Heart left ventricle (tissue), 16 donors: Measurements from ENCODE around the gene MAGI2. TPM values are rescaled to one million over a fixed set of nuclear protein-coding genes. Genes with fewer than 3 reads are reported as not detected.

Experiments
- ATAC-seq, 4 donors: fragments of 200-7000 bp; cut with Tn5 transposase; one replicate each; pipeline ENCODE4 v1.9.1; 2020 to 2022; ENCODE audit warnings: moderate library complexity in 4 of 4, mild to moderate bottlenecking in 3 of 4, moderate number of reproducible peaks in 1 of 4
- DNase-seq, 5 donors: peaks; one replicate each; pipeline ENCODE4 v3.0.0-alpha.2; 2020
- H3K27ac ChIP-seq, 12 donors: fragments of 200-600 bp; sonication (generic) in 4 of 12; one replicate each; pipeline versions ENCODE4 v1.5.0 to v1.8.0; 2016 to 2022; ENCODE audit warnings: mild to moderate bottlenecking in 2 of 12
- H3K27me3 ChIP-seq, 9 donors: fragments of 200-600 bp; sonication (generic) in 2 of 9; one replicate each; pipeline versions ENCODE4 v1.5.1 to v1.8.0; 2016 to 2022; ENCODE audit warnings: mild to moderate bottlenecking in 3 of 9
- H3K36me3 ChIP-seq, 9 donors: fragments of 200-600 bp; sonication (generic) in 2 of 9; one replicate each; pipeline versions ENCODE4 v1.5.0 to v1.8.0; 2018 to 2022; ENCODE audit warnings: mild to moderate bottlenecking in 2 of 9
- H3K4me1 ChIP-seq, 12 donors: fragments of 200-600 bp; sonication (generic) in 4 of 12; one replicate each; pipeline versions ENCODE4 v1.5.0 to v1.8.0; 2016 to 2022; ENCODE audit warnings: mild to moderate bottlenecking in 3 of 12
- H3K4me3 ChIP-seq, 12 donors: fragments of 200-600 bp; sonication (generic) in 4 of 12; one replicate each; pipeline versions ENCODE4 v1.5.0 to v1.8.0; 2017 to 2022; ENCODE audit warnings: mild to moderate bottlenecking in 9 of 12, moderate library complexity in 4 of 12
- H3K9me3 ChIP-seq, 12 donors: fragments of 200-600 bp; sonication (generic) in 4 of 12; one replicate each; pipeline versions ENCODE4 v1.5.0 to v1.8.0; 2016 to 2022; ENCODE audit warnings: mild to moderate bottlenecking in 1 of 12
- POLR2A ChIP-seq, 2 donors: fragments of 450-650 bp; IDR thresholded peaks; one replicate each; pipeline ENCODE4 v1.6.1; 2017; ENCODE audit warnings: antibody characterized with exemption in 2 of 2, mild to moderate bottlenecking in 2 of 2, moderate library complexity in 2 of 2
- WGBS, 4 donors: extraction: QIAGEN DNeasy Blood & Tissue Kit in 2 of 4; methylation state at CpG; one replicate each; pipeline versions ENCODE4 v1.1.5 to v1.1.7; 2013 to 2018; 5-methylcytosine and 5-hydroxymethylcytosine counted together
- intact Hi-C, 10 donors: fragments of 100-400 bp; cut with DNase I; formaldehyde crosslinking; loops; one replicate each; pipeline versions ENCODE4 v1.11.1 to v1.14.2; 2022
- polyA plus RNA-seq, 2 donors: library from polyadenylated mRNA; stranded (reverse); fragments of 200-250 nt; gene quantifications; one replicate each; pipeline ENCODE4 v1.2.3, GENCODE V29; 2013
- total RNA-seq, 9 donors: library from RNA; depleted of rRNA in 2 of 9; stranded (reverse); fragments of >200 nt in 2 of 9; fragmentation: NEBNext Ultra II Directional in 3 of 9; extraction: Animal tissue kit (Norgen Biotek cat#: 25700) in 3 of 9; gene quantifications; one replicate each; pipeline versions ENCODE4 v1.1.0 to v1.2.4, GENCODE V29; 2016 to 2023
- TF ChIP-seq, protein P1 (sequence below), 12 donors: fragments of 200-600 bp; sonication (generic) in 4 of 12; IDR thresholded peaks; one replicate each; pipeline versions ENCODE4 v1.5.0 to v1.8.0; 2018 to 2022; ENCODE audit warnings: antibody characterized with exemption in 12 of 12, mild to moderate bottlenecking in 5 of 12
- donor health status: ischemic (EF 13 %, LVEDD 7.1; RV severe dilation, severe dysfunction).
- donor health status: healthy with polysubstance abuse.
- donor health status: DM: no; HTN: yes; CAD: no.
- donor health status: DM: no; HTN: no; CAD: no.
- donor health status: ischemic (EF 25% LVEDD 6.9; RV normal size, moderate dysfunction).
- donor health status: ischemic (EF 25% LVEDD 5.7; RV mildly dilated, moderate dysfunction).
- donor health status: healthy.
- donor health status: DM: yes; HTN: yes; CAD: no.
- donor health status: ischemic (EF 35%, LVEDD 5.7; RV mildly dilated, moderate dysfunction).
- donor health status: nonischemic (EF 11% LVEDD 7.7; RV severe dilation, severe dysfunction).
- donor health status: DM: yes; HTN: yes; CAD: no.
- donor health status: PGD.
- donor health status: ischemic (EF 29% LVEDD 5.4; RV normal size, mild dysfunction).
- donor health status: nonischemic (EF 23%, LVEDD 6.1; RV moderate dilation, normal function).

The MAGI2 gene
- total and polyA plus RNA-seq, 11 donors = 1.1 to 6.8 (median 3.8) TPM

DNA sequence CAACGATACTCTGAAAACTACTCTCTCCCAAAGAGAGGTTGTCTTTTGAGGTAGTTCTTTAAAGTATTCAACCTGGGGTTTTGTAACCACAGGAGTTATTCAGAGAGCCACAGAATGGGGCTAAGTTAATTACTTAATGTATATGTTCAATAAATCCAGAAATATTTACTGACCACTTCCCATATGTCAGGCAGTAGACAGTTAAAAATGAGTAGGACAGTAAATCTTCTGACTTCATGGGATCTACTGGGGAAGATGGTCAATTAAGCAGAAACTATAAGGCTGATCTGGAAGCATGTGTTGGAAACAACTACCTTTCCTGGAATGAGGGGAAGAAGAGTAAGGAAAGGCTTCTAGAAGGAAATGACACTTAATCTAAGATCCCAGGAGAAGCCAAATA lies 167.7 kb downstream of the MAGI2 start:
- Histone ChIP-seq H3K4me3 (no peak overlapping the region), H3K27me3 (no peaks in the 10 kb centered on the region), H3K27ac (no peak overlapping the region), H3K4me1 (peaks cover 0 to 5% (median 0%) of the 10 kb centered on the region in 12 donors), H3K36me3 (no peaks in the 10 kb centered on the region), H3K9me3 (no peaks in the 10 kb centered on the region)
- TF ChIP-seq POLR2A (IDR thresholded peaks at IDR 0.05) = no peak
- TF ChIP-seq, protein P1, sequence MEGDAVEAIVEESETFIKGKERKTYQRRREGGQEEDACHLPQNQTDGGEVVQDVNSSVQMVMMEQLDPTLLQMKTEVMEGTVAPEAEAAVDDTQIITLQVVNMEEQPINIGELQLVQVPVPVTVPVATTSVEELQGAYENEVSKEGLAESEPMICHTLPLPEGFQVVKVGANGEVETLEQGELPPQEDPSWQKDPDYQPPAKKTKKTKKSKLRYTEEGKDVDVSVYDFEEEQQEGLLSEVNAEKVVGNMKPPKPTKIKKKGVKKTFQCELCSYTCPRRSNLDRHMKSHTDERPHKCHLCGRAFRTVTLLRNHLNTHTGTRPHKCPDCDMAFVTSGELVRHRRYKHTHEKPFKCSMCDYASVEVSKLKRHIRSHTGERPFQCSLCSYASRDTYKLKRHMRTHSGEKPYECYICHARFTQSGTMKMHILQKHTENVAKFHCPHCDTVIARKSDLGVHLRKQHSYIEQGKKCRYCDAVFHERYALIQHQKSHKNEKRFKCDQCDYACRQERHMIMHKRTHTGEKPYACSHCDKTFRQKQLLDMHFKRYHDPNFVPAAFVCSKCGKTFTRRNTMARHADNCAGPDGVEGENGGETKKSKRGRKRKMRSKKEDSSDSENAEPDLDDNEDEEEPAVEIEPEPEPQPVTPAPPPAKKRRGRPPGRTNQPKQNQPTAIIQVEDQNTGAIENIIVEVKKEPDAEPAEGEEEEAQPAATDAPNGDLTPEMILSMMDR (IDR thresholded peaks at IDR 0.05) = no peak
- WGBS, 4 donors = 90 to 94% (median 92%) methylated on average over 1 of the region's 1 CpG
- ATAC-seq (no peak), DNase-seq (no peak)
- intact Hi-C loops = no loop called here

DNA sequence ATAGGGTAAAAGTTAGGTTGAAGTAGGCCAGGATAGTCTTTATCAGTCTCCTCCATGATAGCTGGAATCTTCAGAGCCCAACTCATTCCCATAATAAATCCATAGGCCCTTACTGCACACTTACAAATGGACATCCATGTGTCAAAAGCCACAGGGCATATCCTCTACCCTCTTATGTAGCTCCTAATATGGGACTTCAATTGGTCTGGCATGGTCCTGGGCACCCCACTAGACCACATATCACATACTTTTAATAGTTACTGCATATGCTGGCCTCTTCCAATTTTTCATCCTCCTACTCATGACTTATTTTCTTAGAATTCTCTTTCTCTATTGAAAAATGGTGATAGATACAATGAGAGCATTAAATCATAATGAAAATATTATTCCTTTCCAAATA lies 169.3 kb downstream of the MAGI2 start:
- Histone ChIP-seq H3K27ac (no peak overlapping the region), H3K36me3 (no peaks in the 10 kb centered on the region), H3K27me3 (no peaks in the 10 kb centered on the region), H3K4me1 (peaks cover 0 to 5% (median 0%) of the 10 kb centered on the region in 12 donors), H3K4me3 (no peak overlapping the region), H3K9me3 (no peaks in the 10 kb centered on the region)
- DNase-seq = no peak
- intact Hi-C loops = no loop called here
- TF ChIP-seq POLR2A (IDR thresholded peaks at IDR 0.05) = no peak
- TF ChIP-seq, protein P1 (IDR thresholded peaks at IDR 0.05) = no peak
- no peak for ATAC-seq

DNA sequence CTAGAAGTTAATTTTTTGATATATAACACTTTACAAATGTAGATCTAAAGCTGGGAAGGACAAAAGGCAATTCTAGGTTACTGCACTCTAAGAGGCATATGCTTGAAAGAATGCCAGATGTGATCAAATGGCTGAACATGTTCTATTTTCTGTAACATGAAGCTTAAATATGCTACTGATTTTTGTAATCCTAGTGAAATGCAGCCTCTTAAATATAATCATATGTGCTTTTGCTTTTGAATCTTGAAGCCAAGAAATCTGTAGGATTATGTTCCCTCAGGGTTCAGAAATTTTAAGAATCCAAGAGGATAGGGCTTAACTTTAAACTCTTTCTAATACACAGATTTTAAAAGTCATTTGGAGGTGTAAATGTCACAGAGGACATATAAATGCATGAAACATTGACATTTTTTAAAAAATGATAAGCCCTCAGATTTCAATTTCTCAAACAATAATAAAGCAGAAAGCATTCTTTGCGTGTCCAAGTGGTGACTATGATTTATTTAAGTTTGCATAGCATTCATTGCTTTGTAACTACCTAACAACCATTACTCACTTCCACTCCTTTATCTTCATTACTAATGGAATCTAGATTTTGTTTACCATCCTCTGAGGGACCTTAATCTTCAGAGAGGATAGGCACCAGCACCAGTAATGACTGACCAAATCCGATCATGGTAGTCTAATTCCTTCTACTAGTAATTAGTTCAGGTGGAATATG lies 170.4 kb downstream of the MAGI2 start:
- no peak for ATAC-seq
- Histone ChIP-seq H3K9me3 (no peaks in the 10 kb centered on the region), H3K36me3 (no peaks in the 10 kb centered on the region), H3K4me1 (peaks cover 0 to 5% (median 0%) of the 10 kb centered on the region in 12 donors), H3K27ac (no peak overlapping the region), H3K27me3 (no peaks in the 10 kb centered on the region), H3K4me3 (no peak overlapping the region)
- TF ChIP-seq POLR2A (IDR thresholded peaks at IDR 0.05) = no peak
- TF ChIP-seq, protein P1 (IDR thresholded peaks at IDR 0.05) = no peak
- DNase-seq = no peak
- intact Hi-C loops = no loop called here
- 73 to 80% (median 79%) methylated on average over 2 of the region's 2 CpGs for whole genome bisulfite sequencing, 4 donors

DNA sequence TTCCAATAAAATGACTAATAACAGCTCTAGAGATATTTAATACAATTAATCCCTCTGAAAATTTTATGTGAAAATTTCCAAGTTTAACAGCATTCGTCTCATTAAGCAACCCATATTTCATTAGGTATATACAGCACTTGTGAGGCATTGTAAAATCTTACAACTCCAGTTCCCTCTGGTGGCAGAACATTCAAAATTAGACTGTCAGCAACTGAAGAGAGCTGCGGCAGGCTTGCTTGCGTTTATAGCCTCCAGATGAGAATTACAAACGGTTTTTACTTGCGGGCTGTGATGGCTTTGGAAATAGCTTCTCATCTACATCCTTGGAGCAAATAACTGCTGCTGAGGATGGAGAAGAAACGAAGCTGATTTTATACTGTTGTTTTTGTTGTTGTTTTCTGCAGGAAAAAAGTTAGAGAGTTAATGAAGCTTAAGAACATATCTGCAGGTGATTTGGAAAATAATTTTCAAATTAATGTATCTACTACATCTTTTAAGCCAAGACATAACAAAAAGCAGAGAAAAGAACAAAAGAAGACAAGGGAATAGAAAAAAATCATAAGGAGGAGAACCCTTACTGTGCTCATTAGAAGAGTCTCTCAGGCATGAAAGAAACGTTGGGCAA lies 171.3 kb downstream of the MAGI2 start:
- ATAC-seq (peak in 3 of 4 donors; percentile 61 to 74 (median 74)), DNase-seq (no peak)
- 19 to 26% (median 21%) methylated on average over 7 of the region's 7 CpGs for WGBS, 4 donors
- Histone ChIP-seq H3K27ac (no peak overlapping the region), H3K36me3 (no peaks in the 10 kb centered on the region), H3K9me3 (no peaks in the 10 kb centered on the region), H3K27me3 (no peaks in the 10 kb centered on the region), H3K4me1 (peaks cover 0 to 5% (median 0%) of the 10 kb centered on the region in 12 donors), H3K4me3 (no peak overlapping the region)
- intact Hi-C loops = no loop called here
- TF ChIP-seq, protein P1 (IDR thresholded peaks at IDR 0.05) = peak in 10 of 12 donors; percentile 10 to 45 (median 28)
- no peak for TF ChIP-seq POLR2A (IDR thresholded peaks at IDR 0.05)
